ENCODE results near the gene AQP12A.

DNA sequence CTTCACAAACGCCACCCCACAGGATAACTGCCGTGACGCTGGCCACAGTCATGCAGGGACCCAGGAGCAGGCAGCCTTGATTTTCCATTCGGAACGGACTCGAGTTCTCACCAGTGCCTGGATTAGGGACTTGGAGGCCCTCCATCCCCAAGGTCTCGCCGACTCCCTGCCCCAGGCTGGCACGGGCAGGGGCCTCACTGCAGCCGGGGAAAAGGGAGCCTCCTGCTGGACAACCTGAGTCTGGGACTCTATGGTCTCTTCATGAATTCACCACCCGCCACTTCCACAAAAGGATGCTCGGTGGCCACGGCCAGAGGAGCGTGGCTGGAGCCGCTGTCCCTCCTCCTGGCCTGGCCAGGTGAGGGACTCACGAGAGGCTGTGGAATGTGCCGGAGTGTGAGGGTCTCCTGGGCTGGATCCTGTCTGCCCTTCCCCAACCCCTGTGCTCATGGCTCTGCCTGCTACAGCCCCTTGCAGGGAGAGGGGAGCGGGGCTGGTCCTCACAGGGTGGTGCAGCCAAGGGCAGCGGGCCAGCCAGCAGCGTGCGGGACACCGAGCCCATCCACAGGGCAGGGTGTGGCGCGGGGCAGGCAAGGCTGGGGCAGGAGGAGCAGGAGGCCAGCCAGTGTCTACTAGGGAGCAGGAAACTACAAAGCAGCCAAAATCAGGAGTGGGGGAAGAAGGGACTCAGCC, 42.3 kb downstream of the AQP12A start:
- TF ChIP-seq ZNF24 (IDR thresholded peaks at IDR 0.05) (no peak), SPI1 (IDR thresholded peaks at IDR 0.05; ENCODE audit: borderline replicate concordance, low read depth, low read length) (no peak), POLR2A (conservative IDR thresholded peaks at IDR 0.05) (no peak), CTCF (IDR thresholded peaks at IDR 0.05 in 2 of 3, conservative IDR thresholded peaks at IDR 0.05 in 1 of 3; ENCODE audit: insufficient read depth in 2 of 3, low read depth in 1 of 3, low read length in 3 of 3) (0 out of 6 replicates have a peak, but pooled peaks of 1 of the 3 experiments have one; percentile 19), ETS1 (conservative IDR thresholded peaks at IDR 0.05; ENCODE audit: control insufficient read depth, low read depth, low read length) (no peak), BMI1 (IDR thresholded peaks at IDR 0.05; ENCODE audit: low read length) (no peak), CHD2 (IDR thresholded peaks at IDR 0.05; ENCODE audit: low read depth, low read length) (no peak), SIN3A (IDR thresholded peaks at IDR 0.05; ENCODE audit: borderline replicate concordance in 2 of 2, control insufficient read depth in 1 of 2, low read depth in 2 of 2, low read length in 2 of 2) (no peak)
- TF ChIP-seq, protein P1, sequence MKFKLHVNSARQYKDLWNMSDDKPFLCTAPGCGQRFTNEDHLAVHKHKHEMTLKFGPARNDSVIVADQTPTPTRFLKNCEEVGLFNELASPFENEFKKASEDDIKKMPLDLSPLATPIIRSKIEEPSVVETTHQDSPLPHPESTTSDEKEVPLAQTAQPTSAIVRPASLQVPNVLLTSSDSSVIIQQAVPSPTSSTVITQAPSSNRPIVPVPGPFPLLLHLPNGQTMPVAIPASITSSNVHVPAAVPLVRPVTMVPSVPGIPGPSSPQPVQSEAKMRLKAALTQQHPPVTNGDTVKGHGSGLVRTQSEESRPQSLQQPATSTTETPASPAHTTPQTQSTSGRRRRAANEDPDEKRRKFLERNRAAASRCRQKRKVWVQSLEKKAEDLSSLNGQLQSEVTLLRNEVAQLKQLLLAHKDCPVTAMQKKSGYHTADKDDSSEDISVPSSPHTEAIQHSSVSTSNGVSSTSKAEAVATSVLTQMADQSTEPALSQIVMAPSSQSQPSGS (CRISPR knock-in tag; IDR thresholded peaks at IDR 0.05), result no peak
